B cell (primary cell): Measurements from ENCODE around the gene ETV2. TPM values are rescaled to one million over a fixed set of nuclear protein-coding genes. Genes with fewer than 3 reads are reported as not detected.

ENCODE experiments used
- ATAC-seq: fragments of 200-7000 bp; cut with Tn5 transposase; one replicate; pipeline ENCODE4 v1.10.0; 2021; ENCODE audit warnings: low read depth, mild to moderate bottlenecking, moderate number of reproducible peaks, moderate library complexity
- CTCF ChIA-PET: fragments of 350-600 bp; sonication (Branson Sonifier 250); formaldehyde crosslinking; loops from one replicate; lab custom pipeline; 2021; ENCODE audit warnings: antibody characterized with exemption, inconsistent platforms; lab: Charles Lee
- POLR2A ChIA-PET: fragments of 350-600 bp; sonication (Branson Sonifier 250); formaldehyde crosslinking; loops from one replicate; lab custom pipeline; 2021; ENCODE audit warnings: antibody characterized with exemption; lab: Charles Lee
- DNase-seq: peaks from one replicate; pipeline ENCODE4 v3.0.0; 2013
- H2AFZ ChIP-seq: 2 replicates; pipeline ENCODE4 v1.6.1; 2012; ENCODE audit warnings: mild to moderate bottlenecking, low read depth, low read length; ENCODE audit not compliant: insufficient read depth, poor library complexity, severe bottlenecking
- H3K27ac ChIP-seq, 2 donors: 1 replicate in 1 of 2; 2 replicates in 1 of 2; pipeline ENCODE4 v1.5.1; 2012 to 2013; ENCODE audit warnings: low read length in 2 of 2, mild to moderate bottlenecking in 2 of 2, moderate library complexity in 1 of 2
- H3K27me3 ChIP-seq, 4 experiments: fragments of 200-600 bp in 1 of 4; sonication (generic) in 1 of 4; replicated peaks in 1 of 4; 1 replicate in 2 of 4; 2 replicates in 2 of 4; pipeline versions ENCODE4 v1.6.1 to v1.7.0; 2013 to 2016; ENCODE audit warnings: low read length in 3 of 4, mild to moderate bottlenecking in 2 of 4, mixed read lengths in 1 of 4, moderate library complexity in 1 of 4; ENCODE audit not compliant: insufficient read depth in 4 of 4, control insufficient read depth in 3 of 4; ENCODE audit errors: control extremely low read depth in 1 of 4
- H3K36me3 ChIP-seq, 2 experiments: replicated peaks in 1 of 2; 1 replicate in 1 of 2; 2 replicates in 1 of 2; pipeline versions ENCODE4 v1.6.1 to v1.7.1; 2013; ENCODE audit warnings: low read length in 1 of 2; ENCODE audit not compliant: insufficient read depth in 2 of 2, control insufficient read depth in 1 of 2; ENCODE audit errors: control extremely low read depth in 1 of 2, extremely low read depth in 1 of 2
- H3K4me1 ChIP-seq, 2 donors: fragments of 200-600 bp in 1 of 2; sonication (generic) in 1 of 2; 1 replicate in 1 of 2; 2 replicates in 1 of 2; pipeline versions ENCODE4 v1.5.1 to v1.6.1; 2013 to 2017; ENCODE audit warnings: low read length in 2 of 2; ENCODE audit not compliant: control insufficient read depth in 2 of 2, insufficient read depth in 2 of 2
- H3K4me2 ChIP-seq: replicated peaks from 2 replicates; pipeline ENCODE3; 2012; ENCODE audit warnings: mild to moderate bottlenecking, low read depth, low read length; ENCODE audit not compliant: poor library complexity, severe bottlenecking
- H3K4me3 ChIP-seq, 5 experiments: fragments of 200-600 bp in 1 of 5; sonication (generic) in 1 of 5; 1 replicate in 3 of 5; 2 replicates in 2 of 5; pipeline versions ENCODE4 v1.5.1 to v1.7.0; 2011 to 2016; ENCODE audit warnings: low read length in 4 of 5, mild to moderate bottlenecking in 4 of 5, low read depth in 2 of 5, control low read depth in 1 of 5, moderate library complexity in 1 of 5; ENCODE audit not compliant: insufficient read depth in 1 of 5; ENCODE audit errors: control extremely low read depth in 1 of 5, extremely low read depth in 1 of 5
- H3K79me2 ChIP-seq: fragments of 200-600 bp; sonication (generic); one replicate; pipeline ENCODE4 v1.6.0; 2016; ENCODE audit warnings: low read length; ENCODE audit not compliant: control insufficient read depth, insufficient read depth
- H3K9ac ChIP-seq: fragments of 200-600 bp; sonication (generic); 2 replicates; pipeline ENCODE4 v1.6.1; 2017; ENCODE audit warnings: mild to moderate bottlenecking, low read length, moderate library complexity
- H3K9me3 ChIP-seq, 3 donors: one replicate each; pipeline versions ENCODE4 v1.6.1 to v1.7.1; 2013; ENCODE audit warnings: low read length in 2 of 3; ENCODE audit not compliant: control insufficient read depth in 2 of 3, insufficient read depth in 1 of 3; ENCODE audit errors: control extremely low read depth in 1 of 3
- H4K20me1 ChIP-seq: 2 replicates; pipeline ENCODE4 v1.6.0; 2012; ENCODE audit warnings: mild to moderate bottlenecking, low read length; ENCODE audit not compliant: insufficient read depth, control insufficient read depth, poor library complexity, severe bottlenecking
- H3K27ac Mint-ChIP-seq: one replicate; pipeline ENCODE4 v1.8.0; 2021; ENCODE audit warnings: mixed read lengths
- H3K27me3 Mint-ChIP-seq: one replicate; pipeline ENCODE4 v1.8.0; 2021; ENCODE audit warnings: mixed read lengths
- H3K4me1 Mint-ChIP-seq: one replicate; pipeline ENCODE4 v1.8.0; 2021; ENCODE audit warnings: mixed read lengths
- H3K4me3 Mint-ChIP-seq: one replicate; pipeline ENCODE4 v1.8.0; 2021; ENCODE audit warnings: mixed read lengths
- H3K9me3 Mint-ChIP-seq: one replicate; pipeline ENCODE4 v1.8.0; 2022; ENCODE audit warnings: mixed read lengths; ENCODE audit not compliant: insufficient read depth
- EZH2 ChIP-seq: IDR thresholded peaks from 2 replicates; pipeline ENCODE4 v1.6.1; 2012; ENCODE audit warnings: borderline replicate concordance, low read depth, mild to moderate bottlenecking, moderate library complexity, low read length; ENCODE audit not compliant: insufficient read depth, poor library complexity, severe bottlenecking
- whole genome bisulfite sequencing: methylation state at CpG from one replicate; pipeline ENCODE4 v1.1.5; 2013; ENCODE audit warnings: missing lambda C conversion rate; ENCODE audit not compliant: insufficient coverage; 5-methylcytosine and 5-hydroxymethylcytosine counted together
- intact Hi-C: fragments of 100-400 bp; cut with micrococcal nuclease; formaldehyde crosslinking; loops from one replicate; pipeline ENCODE4 v1.10.0; 2022
- polyA plus RNA-seq: library from polyadenylated mRNA; depleted of rRNA; stranded (reverse); fragments of >200 nt; gene quantifications from 2 replicates; pipeline ENCODE4 v1.2.3, GENCODE V29; 2012
- total RNA-seq, 2 donors: library from RNA; stranded (reverse); fragments of 120-200 nt in 1 of 2; gene quantifications; 1 replicate in 1 of 2; 2 replicates in 1 of 2; pipeline versions ENCODE4 v1.2.3 to v1.2.4, GENCODE V29; 2013 to 2022
- TF ChIP-seq, protein P1 (sequence below): fragments of 200-600 bp; IDR thresholded peaks from one replicate; pipeline ENCODE4 v1.8.0; 2022; ENCODE audit warnings: antibody characterized with exemption, mild to moderate bottlenecking

The ETV2 gene
- total and polyA plus RNA-seq, 2 donors (not counting 1 experiment from before 2014, with no cell fraction given): 0.42 to 0.49 TPM

GRCh38 chr19:35628264-35628564, 13.3 kb upstream of the ETV2 start:
- H3K4me3 ChIP-seq: peak overlapping the region; percentile 81 to 98 (median 85)
- peaks cover 25% of the 10 kb centered on the region for H3K4me1 Mint-ChIP-seq
- H3K27me3 ChIP-seq: no peaks in the 10 kb centered on the region
- ATAC-seq (no peak), DNase-seq (no peak)
- peaks cover 4% of the 10 kb centered on the region for H3K79me2 ChIP-seq
- CTCF ChIA-PET: interaction anchor here (0.7 kb wide), 1 partner anchor 561 kb away, joined by 3 read pairs; no protein-coding TSS in a partner anchor
- peaks cover 9% of the 10 kb centered on the region for H4K20me1 ChIP-seq
- H3K9me3 ChIP-seq: no peaks in the 10 kb centered on the region
- H3K4me3 Mint-ChIP-seq: peak overlapping the region; percentile 99
- H3K9me3 Mint-ChIP-seq: no peaks in the 10 kb centered on the region
- WGBS: 14% methylated on average over 7 of the region's 9 CpGs
- H3K27ac Mint-ChIP-seq: peak overlapping the region; percentile 99
- H3K36me3 ChIP-seq: peaks cover 0 to 26% of the 10 kb centered on the region in 2 experiments
- H3K27ac ChIP-seq: peak overlapping the region; percentile 80 to 89
- POLR2A ChIA-PET: interaction anchor here (0.5 kb wide), 1 partner anchor 21 kb away, joined by 3 read pairs; no protein-coding TSS in a partner anchor
- peak overlapping the region; percentile 91 for H2AFZ ChIP-seq
- intact Hi-C loops: loop anchor here (1.0 kb wide), 4 partner anchors 16 to 83 kb away; partner anchors contain the start of genes COX6B1, HAUS5 and TMEM147
- H3K27me3 Mint-ChIP-seq: no peaks in the 10 kb centered on the region
- peak overlapping the region; percentile 78 for H3K4me2 ChIP-seq
- H3K9ac ChIP-seq: peak overlapping the region; percentile 81
- TF ChIP-seq, protein P1, sequence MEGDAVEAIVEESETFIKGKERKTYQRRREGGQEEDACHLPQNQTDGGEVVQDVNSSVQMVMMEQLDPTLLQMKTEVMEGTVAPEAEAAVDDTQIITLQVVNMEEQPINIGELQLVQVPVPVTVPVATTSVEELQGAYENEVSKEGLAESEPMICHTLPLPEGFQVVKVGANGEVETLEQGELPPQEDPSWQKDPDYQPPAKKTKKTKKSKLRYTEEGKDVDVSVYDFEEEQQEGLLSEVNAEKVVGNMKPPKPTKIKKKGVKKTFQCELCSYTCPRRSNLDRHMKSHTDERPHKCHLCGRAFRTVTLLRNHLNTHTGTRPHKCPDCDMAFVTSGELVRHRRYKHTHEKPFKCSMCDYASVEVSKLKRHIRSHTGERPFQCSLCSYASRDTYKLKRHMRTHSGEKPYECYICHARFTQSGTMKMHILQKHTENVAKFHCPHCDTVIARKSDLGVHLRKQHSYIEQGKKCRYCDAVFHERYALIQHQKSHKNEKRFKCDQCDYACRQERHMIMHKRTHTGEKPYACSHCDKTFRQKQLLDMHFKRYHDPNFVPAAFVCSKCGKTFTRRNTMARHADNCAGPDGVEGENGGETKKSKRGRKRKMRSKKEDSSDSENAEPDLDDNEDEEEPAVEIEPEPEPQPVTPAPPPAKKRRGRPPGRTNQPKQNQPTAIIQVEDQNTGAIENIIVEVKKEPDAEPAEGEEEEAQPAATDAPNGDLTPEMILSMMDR: no peak
- TF ChIP-seq EZH2: no peak
- H3K4me1 ChIP-seq: peaks cover 8 to 17% of the 10 kb centered on the region in 2 donors

DNA sequence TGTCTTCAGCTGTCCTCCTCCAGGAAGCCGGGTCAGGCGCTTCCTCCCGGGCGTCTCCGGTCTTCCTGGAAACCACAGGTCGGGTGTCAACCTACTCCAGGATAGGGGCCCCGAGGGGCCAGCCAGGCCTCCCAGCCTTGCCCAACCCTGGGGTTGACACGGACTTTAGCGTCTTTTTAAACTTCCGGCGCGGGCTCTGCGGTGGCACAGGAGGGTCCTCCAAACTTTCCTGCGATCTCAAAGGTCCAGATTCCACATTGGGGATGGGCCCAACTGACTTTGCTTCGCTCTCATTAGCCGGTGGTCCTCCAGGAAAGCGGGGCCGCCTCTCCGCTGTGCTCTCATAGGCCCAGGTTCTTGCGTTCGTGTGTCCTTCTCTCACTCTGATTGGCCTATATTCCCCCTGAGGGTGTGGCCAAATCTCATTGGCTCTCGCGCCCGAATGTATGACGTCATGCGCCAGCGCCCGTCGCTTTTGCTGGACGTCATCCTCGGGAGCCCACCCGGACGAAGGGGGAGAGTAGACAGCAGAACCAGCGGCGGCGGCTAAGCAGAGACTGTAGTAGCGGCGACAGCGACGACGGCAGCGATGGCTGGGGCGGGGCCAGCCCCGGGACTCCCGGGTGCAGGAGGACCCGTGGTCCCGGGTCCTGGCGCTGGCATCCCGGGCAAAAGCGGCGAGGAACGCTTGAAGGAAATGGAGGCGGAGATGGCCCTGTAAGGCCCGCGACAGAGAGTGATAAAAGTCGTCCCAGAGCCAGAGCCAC, 12.8 kb upstream of the ETV2 start, which contains the start of gene RBM42:
RBM42 (plus strand) TSS at position 472 of the 767 bp plus-strand sequence; CDS start at position 590, 118 bp downstream.
- Histone ChIP-seq H3K4me2 (peak within 1 kb of the TSS; percentile 78), H3K79me2 (peaks cover 4% of the 10 kb centered on the region), H2AFZ (peak within 1 kb of the TSS; percentile 91), H3K36me3 (peaks cover 0 to 29% of the 10 kb centered on the region in 2 experiments), H3K9ac (peak within 1 kb of the TSS; percentile 81), H3K27ac (peak within 1 kb of the TSS; percentile 80 to 89), H3K4me1 (peaks cover 8 to 17% of the 10 kb centered on the region in 2 donors), H4K20me1 (peaks cover 9% of the 10 kb centered on the region), H3K4me3 (peak within 1 kb of the TSS; percentile 81 to 98 (median 85)), H3K27me3 (no peaks in the 10 kb centered on the region), H3K9me3 (no peaks in the 10 kb centered on the region)
- no peaks in the 10 kb centered on the region for H3K27me3 Mint-ChIP-seq
- DNase-seq (peak; percentile 98), ATAC-seq (peak; percentile 99)
- intact Hi-C loops: loop anchor here (1.0 kb wide), 4 partner anchors 16 to 83 kb away; partner anchors contain the start of genes COX6B1, HAUS5 and TMEM147
- under 1% methylated on average over 56 of the region's 56 CpGs for WGBS
- POLR2A ChIA-PET: interaction anchor here (0.5 kb wide), 1 partner anchor 21 kb away, joined by 3 read pairs; no protein-coding TSS in a partner anchor
- peak within 1 kb of the TSS; percentile 99 for H3K4me3 Mint-ChIP-seq
- H3K27ac Mint-ChIP-seq: peak within 1 kb of the TSS; percentile 99
- peaks cover 25% of the 10 kb centered on the region for H3K4me1 Mint-ChIP-seq
- no peaks in the 10 kb centered on the region for H3K9me3 Mint-ChIP-seq
- CTCF ChIA-PET: no interaction called here
- TF ChIP-seq, protein P1: no peak
- no peak for TF ChIP-seq EZH2
